MM.1S (cell line): ENCODE measurements around the gene KCNMB2.

Source experiments
- EZH2 ChIP-seq: fragments of 300-600 bp; sonication (generic); optimal IDR thresholded peaks from 2 replicates; pipeline ENCODE3; 2017; ENCODE audit warnings: low read depth, mild to moderate bottlenecking, antibody characterized with exemption, low read length, mixed read lengths
- TF ChIP-seq, protein P1 (sequence below): fragments of 300-600 bp; sonication (generic); IDR thresholded peaks from 2 replicates; pipeline ENCODE4 v1.5.1; 2016; ENCODE audit warnings: antibody characterized with exemption, low read length, mixed read lengths

- TF ChIP-seq, protein P1, sequence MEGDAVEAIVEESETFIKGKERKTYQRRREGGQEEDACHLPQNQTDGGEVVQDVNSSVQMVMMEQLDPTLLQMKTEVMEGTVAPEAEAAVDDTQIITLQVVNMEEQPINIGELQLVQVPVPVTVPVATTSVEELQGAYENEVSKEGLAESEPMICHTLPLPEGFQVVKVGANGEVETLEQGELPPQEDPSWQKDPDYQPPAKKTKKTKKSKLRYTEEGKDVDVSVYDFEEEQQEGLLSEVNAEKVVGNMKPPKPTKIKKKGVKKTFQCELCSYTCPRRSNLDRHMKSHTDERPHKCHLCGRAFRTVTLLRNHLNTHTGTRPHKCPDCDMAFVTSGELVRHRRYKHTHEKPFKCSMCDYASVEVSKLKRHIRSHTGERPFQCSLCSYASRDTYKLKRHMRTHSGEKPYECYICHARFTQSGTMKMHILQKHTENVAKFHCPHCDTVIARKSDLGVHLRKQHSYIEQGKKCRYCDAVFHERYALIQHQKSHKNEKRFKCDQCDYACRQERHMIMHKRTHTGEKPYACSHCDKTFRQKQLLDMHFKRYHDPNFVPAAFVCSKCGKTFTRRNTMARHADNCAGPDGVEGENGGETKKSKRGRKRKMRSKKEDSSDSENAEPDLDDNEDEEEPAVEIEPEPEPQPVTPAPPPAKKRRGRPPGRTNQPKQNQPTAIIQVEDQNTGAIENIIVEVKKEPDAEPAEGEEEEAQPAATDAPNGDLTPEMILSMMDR: no peak
- no peak for TF ChIP-seq EZH2
Measured at GRCh38 chr3:178671791-178672190, 135.6 kb downstream of the KCNMB2 start.
